WTC11 (cell line): ENCODE measurements around the gene TRIM2.

Experiments used
- ATF1 ChIP-seq: sonication (generic); formaldehyde crosslinking; IDR thresholded peaks from 2 replicates; pipeline ENCODE4 v1.8.1; 2023; ENCODE audit warnings: mild to moderate bottlenecking, moderate library complexity, missing genetic modification reagents
- ETV6 ChIP-seq: sonication (generic); formaldehyde crosslinking; IDR thresholded peaks from 2 replicates; pipeline ENCODE4 v1.8.1; 2022; ENCODE audit warnings: mild to moderate bottlenecking, missing genetic modification reagents
- FOXJ3 ChIP-seq: sonication (generic); formaldehyde crosslinking; IDR thresholded peaks from 2 replicates; pipeline ENCODE4 v1.9.0; 2021; ENCODE audit warnings: missing genetic modification reagents, mild to moderate bottlenecking, borderline replicate concordance
- NFATC4 ChIP-seq: fragments of 250-450 bp; sonication (Bioruptor Pico); IDR thresholded peaks from 2 replicates; pipeline ENCODE4 v1.9.0; 2021; ENCODE audit warnings: mild to moderate bottlenecking
- NR3C1 ChIP-seq: sonication (generic); formaldehyde crosslinking; conservative IDR thresholded peaks from 2 replicates; pipeline ENCODE4 v1.8.1; 2023; ENCODE audit warnings: low read depth, mild to moderate bottlenecking, missing genetic modification reagents
- PRRX2 ChIP-seq: fragments of 250-450 bp; sonication (Bioruptor Pico); IDR thresholded peaks from 2 replicates; pipeline ENCODE4 v1.8.0; 2021; ENCODE audit warnings: mild to moderate bottlenecking
- SP1 ChIP-seq: sonication (generic); formaldehyde crosslinking; conservative IDR thresholded peaks from 2 replicates; pipeline ENCODE4 v1.8.1; 2022; ENCODE audit warnings: missing genetic modification reagents
- TEAD4 ChIP-seq: sonication (generic); formaldehyde crosslinking; IDR thresholded peaks from 2 replicates; pipeline ENCODE4 v1.8.0; 2022; ENCODE audit warnings: mild to moderate bottlenecking, missing genetic modification reagents
- ZNF121 ChIP-seq: sonication (generic); formaldehyde crosslinking; IDR thresholded peaks from 2 replicates; pipeline ENCODE4 v1.8.0; 2023; ENCODE audit warnings: missing genetic modification reagents
- ZNF232 ChIP-seq: sonication (generic); formaldehyde crosslinking; IDR thresholded peaks from 2 replicates; pipeline ENCODE4 v1.8.0; 2022; ENCODE audit warnings: mild to moderate bottlenecking, missing genetic modification reagents
- ZNF512 ChIP-seq: sonication (generic); formaldehyde crosslinking; IDR thresholded peaks from 2 replicates; pipeline ENCODE4 v1.8.1; 2022; ENCODE audit warnings: missing genetic modification reagents, borderline replicate concordance
- TF ChIP-seq, protein P1 (sequence below): fragments of 200-600 bp; IDR thresholded peaks from 2 replicates; pipeline ENCODE4 v1.8.0; 2022; ENCODE audit warnings: antibody characterized with exemption
- TF ChIP-seq, protein P2 (sequence below): sonication (generic); formaldehyde crosslinking; IDR thresholded peaks from 2 replicates; pipeline ENCODE4 v1.8.1; 2023; ENCODE audit warnings: mild to moderate bottlenecking, missing genetic modification reagents, moderate library complexity
- TF ChIP-seq, protein P3 (sequence below): sonication (generic); formaldehyde crosslinking; IDR thresholded peaks from 2 replicates; pipeline ENCODE4 v1.8.0; 2023; ENCODE audit warnings: mild to moderate bottlenecking, missing genetic modification reagents

DNA sequence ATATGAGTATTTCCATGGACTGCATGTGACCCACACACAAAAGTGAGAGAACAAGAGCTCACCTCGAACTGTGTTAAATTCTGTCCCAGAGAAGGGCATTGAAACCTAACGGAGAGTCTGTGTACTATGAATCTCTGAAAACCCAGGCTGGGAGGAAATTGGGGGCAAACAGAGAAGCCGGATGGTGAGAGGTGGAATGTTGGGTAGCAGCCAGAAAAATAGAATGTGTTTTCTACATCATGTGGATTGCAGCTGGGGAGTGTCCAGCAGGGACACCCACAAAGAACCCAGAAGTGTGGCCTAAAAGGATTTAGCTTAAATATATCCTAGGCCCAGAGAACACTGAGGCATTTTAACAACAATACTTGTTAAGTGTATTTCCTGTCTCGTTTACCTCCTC is 178.9 kb downstream of the TRIM2 start:
- TF ChIP-seq ZNF512 (CRISPR knock-in tag) (no peak), ZNF232 (CRISPR knock-in tag) (no peak), NFATC4 (CRISPR knock-in tag) (no peak), ATF1 (CRISPR knock-in tag) (no peak), NR3C1 (CRISPR knock-in tag) (no peak), ETV6 (CRISPR knock-in tag) (no peak), PRRX2 (CRISPR knock-in tag) (no peak), SP1 (CRISPR knock-in tag) (no peak), TEAD4 (no peak), ZNF121 (no peak), FOXJ3 (no peak)
- TF ChIP-seq, protein P1, sequence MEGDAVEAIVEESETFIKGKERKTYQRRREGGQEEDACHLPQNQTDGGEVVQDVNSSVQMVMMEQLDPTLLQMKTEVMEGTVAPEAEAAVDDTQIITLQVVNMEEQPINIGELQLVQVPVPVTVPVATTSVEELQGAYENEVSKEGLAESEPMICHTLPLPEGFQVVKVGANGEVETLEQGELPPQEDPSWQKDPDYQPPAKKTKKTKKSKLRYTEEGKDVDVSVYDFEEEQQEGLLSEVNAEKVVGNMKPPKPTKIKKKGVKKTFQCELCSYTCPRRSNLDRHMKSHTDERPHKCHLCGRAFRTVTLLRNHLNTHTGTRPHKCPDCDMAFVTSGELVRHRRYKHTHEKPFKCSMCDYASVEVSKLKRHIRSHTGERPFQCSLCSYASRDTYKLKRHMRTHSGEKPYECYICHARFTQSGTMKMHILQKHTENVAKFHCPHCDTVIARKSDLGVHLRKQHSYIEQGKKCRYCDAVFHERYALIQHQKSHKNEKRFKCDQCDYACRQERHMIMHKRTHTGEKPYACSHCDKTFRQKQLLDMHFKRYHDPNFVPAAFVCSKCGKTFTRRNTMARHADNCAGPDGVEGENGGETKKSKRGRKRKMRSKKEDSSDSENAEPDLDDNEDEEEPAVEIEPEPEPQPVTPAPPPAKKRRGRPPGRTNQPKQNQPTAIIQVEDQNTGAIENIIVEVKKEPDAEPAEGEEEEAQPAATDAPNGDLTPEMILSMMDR = no peak
- TF ChIP-seq, protein P2, sequence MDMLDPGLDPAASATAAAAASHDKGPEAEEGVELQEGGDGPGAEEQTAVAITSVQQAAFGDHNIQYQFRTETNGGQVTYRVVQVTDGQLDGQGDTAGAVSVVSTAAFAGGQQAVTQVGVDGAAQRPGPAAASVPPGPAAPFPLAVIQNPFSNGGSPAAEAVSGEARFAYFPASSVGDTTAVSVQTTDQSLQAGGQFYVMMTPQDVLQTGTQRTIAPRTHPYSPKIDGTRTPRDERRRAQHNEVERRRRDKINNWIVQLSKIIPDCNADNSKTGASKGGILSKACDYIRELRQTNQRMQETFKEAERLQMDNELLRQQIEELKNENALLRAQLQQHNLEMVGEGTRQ (CRISPR knock-in tag) = no peak
- TF ChIP-seq, protein P3, sequence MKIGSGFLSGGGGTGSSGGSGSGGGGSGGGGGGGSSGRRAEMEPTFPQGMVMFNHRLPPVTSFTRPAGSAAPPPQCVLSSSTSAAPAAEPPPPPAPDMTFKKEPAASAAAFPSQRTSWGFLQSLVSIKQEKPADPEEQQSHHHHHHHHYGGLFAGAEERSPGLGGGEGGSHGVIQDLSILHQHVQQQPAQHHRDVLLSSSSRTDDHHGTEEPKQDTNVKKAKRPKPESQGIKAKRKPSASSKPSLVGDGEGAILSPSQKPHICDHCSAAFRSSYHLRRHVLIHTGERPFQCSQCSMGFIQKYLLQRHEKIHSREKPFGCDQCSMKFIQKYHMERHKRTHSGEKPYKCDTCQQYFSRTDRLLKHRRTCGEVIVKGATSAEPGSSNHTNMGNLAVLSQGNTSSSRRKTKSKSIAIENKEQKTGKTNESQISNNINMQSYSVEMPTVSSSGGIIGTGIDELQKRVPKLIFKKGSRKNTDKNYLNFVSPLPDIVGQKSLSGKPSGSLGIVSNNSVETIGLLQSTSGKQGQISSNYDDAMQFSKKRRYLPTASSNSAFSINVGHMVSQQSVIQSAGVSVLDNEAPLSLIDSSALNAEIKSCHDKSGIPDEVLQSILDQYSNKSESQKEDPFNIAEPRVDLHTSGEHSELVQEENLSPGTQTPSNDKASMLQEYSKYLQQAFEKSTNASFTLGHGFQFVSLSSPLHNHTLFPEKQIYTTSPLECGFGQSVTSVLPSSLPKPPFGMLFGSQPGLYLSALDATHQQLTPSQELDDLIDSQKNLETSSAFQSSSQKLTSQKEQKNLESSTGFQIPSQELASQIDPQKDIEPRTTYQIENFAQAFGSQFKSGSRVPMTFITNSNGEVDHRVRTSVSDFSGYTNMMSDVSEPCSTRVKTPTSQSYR (CRISPR knock-in tag) = no peak
